Stomach (tissue), 9 donors: ENCODE data around the gene POM121C. TPM values are rescaled to one million over a fixed set of nuclear protein-coding genes. Genes with fewer than 3 reads are reported as not detected.
"Not testable (repeated sequence)": the region's sequence is repeated elsewhere in the genome, so short reads cannot be mapped to it uniquely, and the experiment has no call there.

ENCODE experiments used
- DNase-seq, 2 donors: peaks; one replicate each; pipeline versions ENCODE4 v3.0.0 to v3.0.0-alpha.2; 2013 to 2019
- H3K27ac ChIP-seq, 5 donors: fragments of 200-600 bp in 4 of 5; sonication (generic) in 4 of 5; one replicate each; pipeline ENCODE4 v1.5.1; 2013 to 2019; ENCODE audit warnings: mild to moderate bottlenecking in 1 of 5, moderate library complexity in 1 of 5
- H3K27me3 ChIP-seq, 3 donors: fragments of 200-600 bp; sonication (generic); one replicate each; pipeline ENCODE4 v1.5.1; 2017 to 2019; ENCODE audit warnings: mixed run types in 1 of 3
- H3K36me3 ChIP-seq, 4 donors: fragments of 200-600 bp; sonication (generic); 1 replicate in 3 of 4; 2 replicates in 1 of 4; pipeline ENCODE4 v1.5.1; 2016 to 2019
- H3K4me1 ChIP-seq, 4 donors: fragments of 200-600 bp; sonication (generic); one replicate each; pipeline ENCODE4 v1.5.1; 2016 to 2019
- H3K4me3 ChIP-seq, 4 donors: fragments of 200-600 bp; sonication (generic) in 3 of 4; one replicate each; pipeline ENCODE4 v1.5.1; 2016 to 2019; ENCODE audit warnings: mild to moderate bottlenecking in 1 of 4
- H3K9me3 ChIP-seq, 4 donors: fragments of 200-600 bp; sonication (generic); one replicate each; pipeline ENCODE4 v1.5.1; 2016 to 2019
- WGBS, 5 donors: extraction: QIAGEN DNeasy Blood & Tissue Kit in 3 of 5; methylation state at CpG; one replicate each; pipeline versions ENCODE4 v1.1.5 to v1.1.7; 2013 to 2018; 5-methylcytosine and 5-hydroxymethylcytosine counted together
- intact Hi-C: fragments of 100-400 bp; cut with DNase I; formaldehyde crosslinking; loops from one replicate; pipeline ENCODE4 v1.15.1; 2023; ENCODE audit warnings: low total_unique reads
- polyA plus RNA-seq, 3 donors: library from polyadenylated mRNA; stranded (reverse); fragments of 200-250 nt; gene quantifications; one replicate each; pipeline ENCODE4 v1.2.3, GENCODE V29; 2013
- total RNA-seq, 5 donors: library from RNA; depleted of rRNA; stranded (reverse); fragments of >200 nt; gene quantifications; one replicate each; pipeline versions ENCODE4 v1.1.0 to v1.2.3, GENCODE V29; 2014 to 2016
- donor health status: healthy with polysubstance abuse.
- donor health status: Bipolar disorder and iron deficiency.
- donor health status: healthy.

POM121C gene
- total and polyA plus RNA-seq, 8 donors, result 8.1 to 74.2 (median 24.1) TPM

DNA sequence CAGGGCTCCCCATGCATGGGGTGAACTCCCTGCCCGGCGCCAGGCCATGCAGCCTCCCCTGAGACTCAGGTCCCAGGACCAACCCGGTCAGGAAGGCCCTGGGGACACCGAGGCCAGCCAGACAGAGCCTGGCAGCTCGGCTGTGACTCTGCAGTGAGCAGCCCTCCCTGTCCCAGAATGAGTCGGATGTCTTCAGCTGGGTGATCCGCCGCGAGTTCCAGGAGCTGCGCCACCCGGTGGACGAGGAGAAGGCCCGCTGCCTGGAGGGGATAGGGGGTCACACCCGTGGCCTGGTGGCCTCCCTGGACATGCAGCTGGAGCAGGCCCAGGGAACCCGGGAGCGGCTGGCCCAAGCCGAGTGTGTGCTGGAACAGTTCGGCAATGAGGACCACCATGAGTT is 81.4 kb downstream of the POM121C start:
- H3K27ac ChIP-seq, intact Hi-C loops: not testable (repeated sequence)
- WGBS, 5 donors, result 60 to 83% methylated on average over 1 to 4 of the region's 18 CpGs; no CpG with 5 or more reads in 3 of the 5 donors

DNA sequence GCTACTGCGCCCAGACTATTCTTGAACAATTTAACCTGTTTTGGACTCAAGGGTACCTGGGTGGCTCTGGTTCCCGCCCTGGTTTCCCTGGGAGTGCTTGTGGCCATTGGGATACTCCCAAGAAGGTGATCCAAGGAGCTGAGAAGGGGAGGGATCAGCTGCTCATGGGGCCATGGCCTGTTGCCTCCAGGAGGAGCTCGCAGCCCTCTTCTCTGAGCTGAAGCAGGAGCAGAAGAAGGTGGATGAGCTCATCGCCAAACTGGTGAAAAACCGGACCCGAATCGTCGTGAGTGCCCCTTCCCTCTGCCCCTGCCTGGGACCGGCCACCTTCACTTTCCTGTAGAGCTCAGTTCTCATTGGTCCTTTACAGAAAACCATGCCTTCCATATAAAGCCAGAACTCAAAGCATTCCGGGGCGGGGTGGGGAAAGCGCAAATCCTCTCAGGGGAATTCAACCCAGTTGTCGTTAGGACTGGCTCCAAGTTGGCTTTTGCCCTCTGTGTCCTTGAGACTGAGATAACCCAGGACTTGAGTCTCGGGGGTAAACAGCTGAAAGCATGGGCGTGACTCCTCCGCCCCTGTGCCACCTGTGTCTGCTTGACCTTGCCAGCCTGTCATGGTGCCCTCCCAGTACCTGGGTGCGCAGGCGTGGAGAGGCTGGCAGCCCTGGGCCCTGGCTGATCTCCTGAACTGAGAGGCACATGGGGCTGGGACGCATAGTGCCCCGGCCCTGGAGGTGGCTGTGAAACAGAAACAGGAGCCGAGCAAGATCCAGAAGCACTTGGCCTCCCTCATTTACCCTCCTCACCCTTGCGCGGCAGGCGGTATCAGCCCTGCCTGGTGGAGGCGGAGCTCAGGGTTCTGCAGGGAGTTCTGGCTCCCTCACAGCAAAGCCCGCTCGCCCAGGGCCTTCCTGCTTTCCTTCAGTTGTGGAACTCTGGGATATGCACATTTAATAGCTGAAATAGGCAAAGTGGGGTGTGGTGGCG is 82.3 kb downstream of the POM121C start:
- H3K27ac ChIP-seq, H3K4me1 ChIP-seq, H3K36me3 ChIP-seq, DNase-seq, H3K4me3 ChIP-seq, intact Hi-C loops, H3K9me3 ChIP-seq, H3K27me3 ChIP-seq: not testable (repeated sequence)
- no CpG with 5 or more reads among the region's 28 CpGs for WGBS, 5 donors

More for the DNA sequence above, 81.4 kb downstream of the POM121C start:
- DNase-seq, H3K4me3 ChIP-seq, H3K36me3 ChIP-seq, H3K27me3 ChIP-seq, H3K9me3 ChIP-seq, H3K4me1 ChIP-seq: not testable (repeated sequence)

DNA sequence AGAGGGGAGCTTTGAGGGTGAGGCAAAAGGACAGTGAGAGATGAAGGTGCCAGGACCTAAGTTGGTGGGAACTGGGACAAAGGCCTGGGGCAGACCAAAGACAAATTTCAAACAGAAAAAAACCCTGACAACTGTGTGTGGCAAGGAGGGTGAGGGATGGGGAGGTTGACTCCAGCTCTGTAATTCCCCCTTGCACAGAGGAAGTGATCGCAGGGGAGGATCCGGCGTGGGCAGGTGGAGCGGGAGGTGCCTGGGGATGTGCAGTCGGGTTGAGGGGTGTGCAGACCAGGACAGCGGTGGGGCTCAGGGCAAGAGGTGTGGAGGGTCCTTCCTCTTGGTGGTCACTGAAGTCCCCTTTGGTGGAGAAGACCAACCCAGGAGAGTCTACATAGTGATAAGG is 85.5 kb downstream of the POM121C start:
- H3K9me3 ChIP-seq, intact Hi-C loops, H3K4me1 ChIP-seq, H3K36me3 ChIP-seq, DNase-seq, H3K4me3 ChIP-seq, H3K27me3 ChIP-seq, H3K27ac ChIP-seq: not testable (repeated sequence)
- no CpG with 5 or more reads among the region's 6 CpGs for WGBS, 5 donors

DNA sequence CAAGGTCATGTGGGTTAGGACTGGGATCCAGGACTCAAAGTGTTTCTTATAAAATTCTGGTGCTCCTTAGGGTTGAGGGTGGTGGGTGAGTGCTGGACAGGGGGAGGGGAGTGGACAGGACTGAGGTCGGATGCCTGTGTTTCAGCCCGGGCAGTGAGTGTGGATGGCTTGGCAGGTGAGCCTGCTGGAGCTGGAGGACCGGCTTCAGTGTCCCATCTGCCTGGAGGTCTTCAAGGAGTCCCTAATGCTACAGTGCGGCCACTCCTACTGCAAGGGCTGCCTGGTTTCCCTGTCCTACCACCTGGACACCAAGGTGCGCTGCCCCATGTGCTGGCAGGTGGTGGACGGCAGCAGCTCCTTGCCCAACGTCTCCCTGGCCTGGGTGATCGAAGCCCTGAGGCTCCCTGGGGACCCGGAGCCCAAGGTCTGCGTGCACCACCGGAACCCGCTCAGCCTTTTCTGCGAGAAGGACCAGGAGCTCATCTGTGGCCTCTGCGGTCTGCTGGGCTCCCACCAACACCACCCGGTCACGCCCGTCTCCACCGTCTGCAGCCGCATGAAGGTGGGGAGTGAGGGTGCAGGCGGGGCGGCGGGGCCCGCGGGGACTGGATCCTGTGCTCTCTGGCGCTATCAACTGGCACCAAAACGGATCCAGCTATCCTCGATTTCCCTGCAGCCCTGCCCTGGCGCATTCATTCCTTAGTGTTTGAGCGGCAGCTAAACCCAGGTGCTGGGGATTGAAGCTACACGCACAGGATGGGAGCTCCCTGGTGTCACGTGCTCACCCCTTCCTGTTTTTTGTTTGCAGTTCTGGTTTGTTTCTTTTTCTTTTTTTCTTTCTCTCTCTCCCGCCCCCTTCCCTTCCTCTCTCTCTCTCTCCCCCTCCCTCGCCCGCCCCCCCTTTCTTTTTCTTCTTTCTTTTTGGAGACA is 87.1 kb downstream of the POM121C start:
- H3K36me3 ChIP-seq, H3K4me3 ChIP-seq, H3K4me1 ChIP-seq, H3K27me3 ChIP-seq, H3K27ac ChIP-seq, DNase-seq, intact Hi-C loops, H3K9me3 ChIP-seq: not testable (repeated sequence)
- 78 to 100% (median 93%) methylated on average over 1 to 4 of the region's 34 CpGs; no CpG with 5 or more reads in 2 of the 5 donors for WGBS, 5 donors

DNA sequence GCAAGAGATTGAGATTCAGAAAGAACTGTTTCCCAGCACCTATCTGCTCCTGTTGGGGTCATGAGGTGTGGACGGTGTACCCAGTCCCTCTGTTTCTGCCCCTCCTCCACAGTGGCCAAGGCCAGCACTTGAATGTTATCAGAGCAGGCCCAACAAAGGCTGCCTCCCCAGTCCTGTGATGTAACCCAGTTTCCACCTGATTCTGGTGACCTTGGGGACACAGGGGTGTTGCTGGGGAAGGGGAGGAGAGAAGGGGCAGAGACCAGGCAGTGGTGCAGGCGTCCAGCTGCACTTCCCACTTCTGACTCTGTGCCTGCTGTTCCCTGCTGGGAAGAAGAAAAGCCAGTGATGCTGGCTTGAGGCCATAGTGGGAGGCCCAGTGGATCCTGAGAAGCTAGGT is 88.2 kb downstream of the POM121C start:
- intact Hi-C loops, H3K9me3 ChIP-seq, DNase-seq, H3K27ac ChIP-seq, H3K36me3 ChIP-seq, H3K4me3 ChIP-seq, H3K4me1 ChIP-seq, H3K27me3 ChIP-seq: not testable (repeated sequence)
- WGBS, 5 donors, result no CpG with 5 or more reads among the region's 2 CpGs

DNA sequence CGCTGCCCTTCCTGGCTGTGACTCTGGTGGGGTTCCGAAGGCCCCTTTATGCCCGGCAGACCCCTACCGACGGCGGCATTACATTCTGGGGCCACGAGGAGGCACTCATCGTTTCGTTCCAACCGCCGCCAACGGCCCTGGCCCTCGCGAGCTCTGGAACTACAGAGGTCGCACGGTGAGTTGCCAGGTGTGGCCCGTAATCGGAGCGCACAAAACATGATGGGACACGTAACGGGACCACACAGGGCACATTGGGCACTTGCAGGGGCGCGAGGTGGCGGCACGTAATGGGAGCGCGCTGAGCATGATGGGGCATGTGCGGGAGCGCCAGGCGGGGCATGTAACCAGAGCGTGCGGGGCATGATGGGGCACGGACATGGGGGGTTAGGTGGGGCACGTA is 90.8 kb downstream of the POM121C start, which contains the start of gene TRIM73:
Gene TRIM73, plus strand, starts transcription at position 301 of the 400 bp plus-strand sequence. CDS start 3,305 bp downstream, outside the sequence.
- H3K4me1 ChIP-seq, H3K9me3 ChIP-seq, H3K4me3 ChIP-seq, H3K36me3 ChIP-seq, H3K27me3 ChIP-seq, intact Hi-C loops, DNase-seq, H3K27ac ChIP-seq: not testable (repeated sequence)
- WGBS, 5 donors, result 10 to 22% (median 10%) methylated on average over 7 to 12 of the region's 34 CpGs; no CpG with 5 or more reads in 2 of the 5 donors

DNA sequence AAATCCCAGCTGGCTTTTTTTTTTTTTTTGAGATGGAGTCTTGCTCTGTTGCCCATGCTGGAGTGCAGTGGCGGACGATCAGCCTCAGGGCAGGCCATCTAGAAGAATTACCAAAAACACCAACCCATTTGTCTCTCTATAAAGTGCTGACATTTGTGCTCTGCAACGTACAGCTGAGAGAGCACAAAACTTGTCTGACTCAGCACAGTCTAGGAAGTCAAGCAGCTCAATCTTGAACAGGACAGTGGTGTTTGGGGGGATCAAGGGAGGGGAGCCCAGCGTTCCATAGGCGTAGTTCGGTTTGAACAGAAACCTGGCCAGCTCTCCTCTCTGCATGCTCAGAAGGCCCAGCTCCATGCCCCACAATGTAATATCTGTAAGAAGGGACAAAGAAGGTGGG is 92.9 kb downstream of the POM121C start:
- H3K4me1 ChIP-seq, H3K4me3 ChIP-seq, H3K9me3 ChIP-seq, DNase-seq, intact Hi-C loops, H3K36me3 ChIP-seq, H3K27ac ChIP-seq, H3K27me3 ChIP-seq: not testable (repeated sequence)
- WGBS, 5 donors, result no CpG with 5 or more reads among the region's 6 CpGs

DNA sequence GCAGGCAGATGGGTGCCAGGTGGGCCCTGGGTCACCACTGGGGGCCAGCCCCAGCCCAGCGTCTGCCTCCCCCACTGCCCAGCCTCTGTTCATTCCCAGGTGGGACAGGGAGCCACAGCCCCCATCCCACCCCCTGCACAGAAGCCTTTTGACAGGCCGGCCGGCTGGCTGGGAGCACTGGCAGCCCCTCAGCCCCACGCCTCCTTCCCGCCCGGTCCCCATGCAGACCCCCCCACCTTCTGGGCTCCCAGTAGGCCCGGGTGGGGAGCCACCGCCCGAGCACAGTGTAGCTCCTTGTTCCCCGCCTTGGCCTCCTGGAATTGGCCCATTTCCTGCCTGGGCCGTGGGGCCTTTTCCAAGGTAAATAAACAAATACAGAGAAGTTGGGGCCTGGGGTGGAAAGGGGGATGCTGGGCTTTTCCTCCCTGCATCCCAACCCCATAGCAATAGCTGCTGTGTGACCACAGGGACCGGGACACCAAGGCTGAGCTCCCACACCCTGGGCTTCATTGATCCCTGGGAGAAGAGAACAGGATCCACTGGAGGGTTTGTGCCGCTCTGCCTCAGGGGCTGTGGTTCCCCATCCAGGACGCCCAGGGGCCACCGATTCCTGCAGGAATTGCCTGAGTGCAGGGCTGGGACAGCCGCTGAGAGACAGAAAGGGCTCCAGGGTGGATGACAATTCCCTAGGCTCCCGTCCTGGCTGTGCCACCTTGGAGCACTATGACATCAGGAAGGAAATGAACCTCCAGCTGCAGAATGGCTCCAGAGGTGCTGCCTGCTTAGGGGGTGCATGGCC is 111.4 kb downstream of the POM121C start:
- H3K9me3 ChIP-seq, H3K27ac ChIP-seq, H3K27me3 ChIP-seq, DNase-seq, H3K4me1 ChIP-seq, H3K36me3 ChIP-seq, intact Hi-C loops, H3K4me3 ChIP-seq: not testable (repeated sequence)
- no CpG with 5 or more reads among the region's 17 CpGs for WGBS, 5 donors

DNA sequence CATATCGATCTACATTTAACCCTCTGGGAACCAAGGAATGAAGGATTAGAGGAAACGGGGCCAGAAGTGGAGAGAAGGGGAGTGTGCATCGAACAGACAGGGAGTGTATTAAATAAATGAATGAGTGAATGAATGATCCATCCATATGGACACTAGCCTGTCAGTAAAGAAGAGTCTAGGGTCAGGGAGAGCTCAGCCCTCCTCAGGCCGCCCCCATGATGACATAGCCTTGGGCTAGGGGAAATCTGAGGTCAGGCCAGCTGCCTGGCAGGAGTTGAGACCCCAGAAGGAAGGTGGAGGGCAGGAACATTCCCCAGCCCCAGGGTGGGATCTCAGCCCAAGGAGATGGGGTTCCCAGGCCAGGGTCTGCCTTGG is 112.0 kb downstream of the POM121C start:
- WGBS, 5 donors, result no CpG with 5 or more reads among the region's 4 CpGs

DNA sequence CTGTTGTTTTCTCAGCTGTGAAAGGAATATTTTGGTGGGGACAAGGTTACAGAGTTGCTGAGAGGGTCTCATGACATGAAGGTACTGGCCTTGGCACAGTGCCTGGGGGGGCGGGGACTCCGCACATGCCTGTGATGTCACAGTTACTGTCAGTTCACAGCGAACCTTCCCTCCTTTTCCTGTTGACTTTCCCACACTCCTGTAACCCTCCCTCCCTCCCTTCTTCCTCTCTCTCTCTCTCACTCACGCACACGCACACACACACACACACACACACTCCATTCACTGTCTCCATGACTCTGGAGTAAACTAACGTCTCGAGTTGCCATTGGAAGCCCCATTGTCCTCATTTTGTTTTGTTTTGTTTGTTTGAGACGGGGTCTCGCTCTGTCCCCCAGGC is 118.8 kb downstream of the POM121C start:
- DNase-seq, H3K27ac ChIP-seq, H3K36me3 ChIP-seq, intact Hi-C loops, H3K4me3 ChIP-seq, H3K4me1 ChIP-seq, H3K27me3 ChIP-seq, H3K9me3 ChIP-seq: not testable (repeated sequence)
- WGBS, 5 donors, result 61 to 97% methylated on average over 4 to 7 of the region's 9 CpGs; no CpG with 5 or more reads in 3 of the 5 donors

More for the DNA sequence above, 112.0 kb downstream of the POM121C start:
- H3K36me3 ChIP-seq, H3K27me3 ChIP-seq, intact Hi-C loops, H3K4me3 ChIP-seq, H3K27ac ChIP-seq, DNase-seq, H3K4me1 ChIP-seq, H3K9me3 ChIP-seq: not testable (repeated sequence)
